HepG2 (cell line): ENCODE data around the gene RBM47. TPM values are rescaled to one million over a fixed set of nuclear protein-coding genes. Genes with fewer than 3 reads are reported as not detected.

Experiments
- ATAC-seq: fragments of 200-7000 bp; cut with Tn5 transposase; 3 replicates; pipeline ENCODE4 v1.9.1; 2020; ENCODE audit warnings: mild to moderate bottlenecking, moderate library complexity
- BruUV-seq: library from RNA; stranded (reverse); fragments of 400-500 nt; replicated peaks from 2 replicates; lab custom pipeline; 2021; lab: Mats Ljungman, UMichigan
- CTCF ChIA-PET: fragments of 300-600 bp; formaldehyde crosslinking; extraction: SDS; loops from one replicate; lab custom pipeline; 2021; ENCODE audit warnings: low total read pairs, inconsistent platforms, low intra/inter-chr PET ratio; lab: Yijun Ruan, JAX
- POLR2A ChIA-PET: fragments of 350-600 bp; sonication (Branson Sonifier 250); formaldehyde crosslinking; loops from one replicate; lab custom pipeline; 2020; ENCODE audit warnings: antibody characterized with exemption, inconsistent platforms; lab: Yijun Ruan, JAX
- DNase-seq: peaks from one replicate; pipeline ENCODE4 v3.0.0-alpha.2; 2015; ENCODE audit warnings: low spot score
- FAIRE-seq: peaks from 3 replicates; lab custom pipeline; 2011; peaks lifted over from hg19 to GRCh38; lab: Jason Lieb, UNC
- H2AFZ ChIP-seq: one replicate; pipeline ENCODE4 v1.6.1; 2011; ENCODE audit warnings: low read length, inconsistent platforms
- H3K27ac ChIP-seq: fragments of 300-600 bp; 3 replicates; pipeline ENCODE4 v1.8.0; 2011; ENCODE audit warnings: mixed run types, mild to moderate bottlenecking, mixed read lengths, low read length, inconsistent platforms; ENCODE audit not compliant: insufficient read depth; ENCODE audit errors: extremely low read length
- H3K27me3 ChIP-seq, 2 experiments: fragments of 200-600 bp in 1 of 2; 2 replicates in 1 of 2; 3 replicates in 1 of 2; pipeline versions ENCODE4 v1.6.0 to v1.8.0; 2011; ENCODE audit warnings: low read length in 2 of 2, mild to moderate bottlenecking in 2 of 2, moderate library complexity in 2 of 2, inconsistent platforms in 1 of 2; ENCODE audit not compliant: insufficient read depth in 2 of 2, control insufficient read depth in 1 of 2
- H3K36me3 ChIP-seq, 2 experiments: fragments of 200-600 bp in 1 of 2; replicated peaks in 1 of 2; 2 replicates in 1 of 2; 3 replicates in 1 of 2; pipeline versions ENCODE4 v1.5.1 to v1.8.0; 2011; ENCODE audit warnings: low read length in 2 of 2, inconsistent platforms in 1 of 2; ENCODE audit not compliant: insufficient read depth in 2 of 2, control insufficient read depth in 1 of 2
- H3K4me1 ChIP-seq: 2 replicates; pipeline ENCODE4 v1.5.1; 2012; ENCODE audit warnings: low read length, inconsistent platforms; ENCODE audit not compliant: insufficient read depth
- H3K4me2 ChIP-seq: 2 replicates; pipeline ENCODE4 v1.6.0; 2011; ENCODE audit warnings: low read depth, low read length, inconsistent platforms
- H3K4me3 ChIP-seq, 3 experiments: fragments of 200-600 bp in 1 of 3; sonication (generic), shearing (Covaris generic) in 1 of 3; replicated peaks in 1 of 3; 2 replicates each; pipeline ENCODE4 v1.5.1; 2011 to 2016; ENCODE audit warnings: low read length in 3 of 3, inconsistent platforms in 2 of 3, low read depth in 2 of 3, mild to moderate bottlenecking in 2 of 3, control low read depth in 1 of 3, mixed read lengths in 1 of 3; ENCODE audit not compliant: insufficient read depth in 1 of 3
- H3K79me2 ChIP-seq: one replicate; pipeline ENCODE4 v1.6.1; 2011; ENCODE audit warnings: low read length, inconsistent platforms; ENCODE audit not compliant: insufficient read depth
- H3K9ac ChIP-seq: 2 replicates; pipeline ENCODE4 v1.6.0; 2011; ENCODE audit warnings: mild to moderate bottlenecking, low read depth, low read length, inconsistent platforms; ENCODE audit not compliant: insufficient read depth
- H3K9me3 ChIP-seq: 2 replicates; pipeline ENCODE4 v1.5.1; 2012; ENCODE audit warnings: mild to moderate bottlenecking, low read length
- H4K20me1 ChIP-seq: 2 replicates; pipeline ENCODE4 v1.6.0; 2011; ENCODE audit warnings: inconsistent platforms, mild to moderate bottlenecking, low read length, moderate library complexity; ENCODE audit not compliant: insufficient read depth
- CEBPB ChIP-seq: IDR thresholded peaks from 2 replicates; pipeline ENCODE4 v1.6.1; 2011; ENCODE audit warnings: low read depth, low read length, improper control_type of control experiment, borderline replicate concordance
- CEBPG ChIP-seq: IDR thresholded peaks from 2 replicates; pipeline ENCODE4 v1.6.1; 2016
- GABPB1 ChIP-seq: IDR thresholded peaks from 2 replicates; pipeline ENCODE4 v1.6.1; 2016; ENCODE audit warnings: mild to moderate bottlenecking, missing genetic modification reagents, moderate library complexity, missing compliant biosample characterization
- HMG20A ChIP-seq: IDR thresholded peaks from 2 replicates; pipeline ENCODE4 v1.6.1; 2016; ENCODE audit warnings: borderline replicate concordance
- HNF4A ChIP-seq: sonication (generic); formaldehyde crosslinking; IDR thresholded peaks from 2 replicates; pipeline ENCODE4 v1.4.0; 2020; ENCODE audit warnings: missing genetic modification reagents
- KMT2B ChIP-seq: IDR thresholded peaks from 2 replicates; pipeline ENCODE4 v1.6.1; 2016; ENCODE audit warnings: missing genetic modification reagents, missing compliant biosample characterization
- SOX13 ChIP-seq, 3 experiments: fragments of 450-650 bp in 1 of 3; sonication (generic) in 1 of 3; formaldehyde crosslinking in 1 of 3; IDR thresholded peaks in 2 of 3; conservative IDR thresholded peaks in 1 of 3; 2 replicates each; pipeline versions ENCODE4 v1.5.0 to v1.6.1; 2016 to 2020; ENCODE audit warnings: antibody characterized with exemption in 1 of 3, mild to moderate bottlenecking in 1 of 3, missing compliant biosample characterization in 1 of 3, missing genetic modification reagents in 1 of 3, moderate library complexity in 1 of 3
- SOX5 ChIP-seq: IDR thresholded peaks from 2 replicates; pipeline ENCODE4 v1.6.1; 2016; ENCODE audit warnings: borderline replicate concordance
- SOX6 ChIP-seq, 2 experiments: fragments of 450-650 bp in 1 of 2; sonication (generic) in 1 of 2; formaldehyde crosslinking in 1 of 2; IDR thresholded peaks; 2 replicates each; pipeline versions ENCODE4 v1.4.0 to v1.6.1; 2017 to 2020; ENCODE audit warnings: antibody characterized with exemption in 1 of 2, mild to moderate bottlenecking in 1 of 2, missing genetic modification reagents in 1 of 2
- U2AF2 ChIP-seq: fragments of 200-400 bp; formaldehyde crosslinking; IDR thresholded peaks from 2 replicates; pipeline ENCODE4 v1.6.1; 2017; ENCODE audit warnings: low read depth, mild to moderate bottlenecking, low read length
- ZNF136 ChIP-seq: sonication (generic); formaldehyde crosslinking; IDR thresholded peaks from 2 replicates; pipeline ENCODE4 v1.8.1; 2022; ENCODE audit warnings: low read depth, mild to moderate bottlenecking, moderate library complexity, missing genetic modification reagents
- ZNF251 ChIP-seq: sonication (generic); formaldehyde crosslinking; IDR thresholded peaks from 2 replicates; pipeline ENCODE4 v1.9.0; 2021; ENCODE audit warnings: mild to moderate bottlenecking, missing genetic modification reagents
- ZNF674 ChIP-seq: sonication (generic); formaldehyde crosslinking; IDR thresholded peaks from 2 replicates; pipeline ENCODE4 v1.5.0; 2020; ENCODE audit warnings: low read depth, mild to moderate bottlenecking, missing genetic modification reagents
- ZNF839 ChIP-seq: sonication (generic); formaldehyde crosslinking; IDR thresholded peaks from 2 replicates; pipeline ENCODE4 v1.4.0; 2020; ENCODE audit warnings: missing genetic modification reagents, mild to moderate bottlenecking, borderline replicate concordance
- ZNF891 ChIP-seq: sonication (generic); formaldehyde crosslinking; IDR thresholded peaks from 2 replicates; pipeline ENCODE4 v1.5.0; 2020; ENCODE audit warnings: mild to moderate bottlenecking, missing genetic modification reagents
- ZSCAN25 ChIP-seq: sonication (generic); formaldehyde crosslinking; IDR thresholded peaks from 2 replicates; pipeline ENCODE4 v1.8.0; 2022; ENCODE audit warnings: mild to moderate bottlenecking, missing genetic modification reagents
- WGBS: methylation state at CpG from one replicate; pipeline ENCODE4 v1.1.6; 2017; ENCODE audit warnings: low lambda C conversion rate; 5-methylcytosine and 5-hydroxymethylcytosine counted together
- in situ Hi-C: cut with HindIII; loops from 2 replicates; pipeline ENCODE4 v1.10.0; 2017; ENCODE audit warnings: low pct_unique_long_range_greater_than_20kb; ENCODE audit not compliant: extremely low pct_ligation_motif_present
- intact Hi-C: fragments of 100-400 bp; cut with micrococcal nuclease; formaldehyde crosslinking; loops from one replicate; pipeline ENCODE4 v1.10.0; 2022; ENCODE audit not compliant: unreplicated experiment
- polyA plus RNA-seq, 8 experiments: library from polyadenylated mRNA; depleted of rRNA in 3 of 8; stranded (reverse) in 7 of 8; unstranded in 1 of 8; fragments of >200 nt; fragmentation: Illumina TruSeq in 4 of 8; extraction: Trizol in 4 of 8; gene quantifications; 2 replicates each; pipeline versions ENCODE4 v1.2.1 to v1.2.3, GENCODE V29; 2011 to 2016; ENCODE audit warnings: low read depth in 4 of 8, missing spikeins in 1 of 8, mixed read lengths in 1 of 8; ENCODE audit not compliant: insufficient read depth in 1 of 8
- total RNA-seq, 5 experiments: library from RNA; depleted of rRNA; stranded (reverse); fragments of >200 nt; fragmentation: Illumina TruSeq; extraction: Trizol; gene quantifications; 2 replicates each; pipeline ENCODE4 v1.2.3, GENCODE V29; 2016; ENCODE audit warnings: low read depth in 1 of 5
- TF ChIP-seq, protein P1 (sequence below): sonication (generic); formaldehyde crosslinking; IDR thresholded peaks from 2 replicates; pipeline ENCODE4 v1.5.0; 2020; ENCODE audit warnings: missing genetic modification reagents
- TF ChIP-seq, protein P2 (sequence below): sonication (generic); formaldehyde crosslinking; IDR thresholded peaks from 2 replicates; pipeline ENCODE4 v1.5.1; 2020; ENCODE audit warnings: missing genetic modification reagents, mild to moderate bottlenecking, borderline replicate concordance
- TF ChIP-seq, protein P3 (sequence below): IDR thresholded peaks from 2 replicates; pipeline ENCODE4 v1.6.1; 2016; ENCODE audit warnings: control low read depth

The RBM47 gene
- total and polyA plus RNA-seq, 2 of the 13 experiments (the other 11 are each of a cell fraction or from before 2014, with no cell fraction given): 1.2 to 2.5 TPM

DNA sequence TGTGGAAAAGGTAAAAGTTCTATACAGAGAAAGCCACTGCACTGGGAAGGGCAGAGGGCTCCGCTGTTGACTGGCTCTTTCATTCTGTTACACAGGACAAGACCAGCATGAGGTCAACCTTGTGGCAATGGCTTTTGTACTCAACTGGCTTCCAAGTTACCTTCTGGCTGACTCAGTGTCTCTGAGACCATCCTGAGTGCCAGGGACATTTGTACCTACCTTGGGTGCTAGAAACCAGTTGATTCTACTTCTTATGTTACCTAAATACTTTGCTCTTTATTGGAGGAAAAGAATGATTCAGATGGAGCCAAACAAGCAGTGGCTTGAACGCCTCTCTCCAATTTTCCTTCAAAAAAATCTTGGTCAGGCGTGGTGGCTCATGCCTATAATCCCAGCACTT, 123.2 kb downstream of the RBM47 start (continued):
- TF ChIP-seq, protein P1, sequence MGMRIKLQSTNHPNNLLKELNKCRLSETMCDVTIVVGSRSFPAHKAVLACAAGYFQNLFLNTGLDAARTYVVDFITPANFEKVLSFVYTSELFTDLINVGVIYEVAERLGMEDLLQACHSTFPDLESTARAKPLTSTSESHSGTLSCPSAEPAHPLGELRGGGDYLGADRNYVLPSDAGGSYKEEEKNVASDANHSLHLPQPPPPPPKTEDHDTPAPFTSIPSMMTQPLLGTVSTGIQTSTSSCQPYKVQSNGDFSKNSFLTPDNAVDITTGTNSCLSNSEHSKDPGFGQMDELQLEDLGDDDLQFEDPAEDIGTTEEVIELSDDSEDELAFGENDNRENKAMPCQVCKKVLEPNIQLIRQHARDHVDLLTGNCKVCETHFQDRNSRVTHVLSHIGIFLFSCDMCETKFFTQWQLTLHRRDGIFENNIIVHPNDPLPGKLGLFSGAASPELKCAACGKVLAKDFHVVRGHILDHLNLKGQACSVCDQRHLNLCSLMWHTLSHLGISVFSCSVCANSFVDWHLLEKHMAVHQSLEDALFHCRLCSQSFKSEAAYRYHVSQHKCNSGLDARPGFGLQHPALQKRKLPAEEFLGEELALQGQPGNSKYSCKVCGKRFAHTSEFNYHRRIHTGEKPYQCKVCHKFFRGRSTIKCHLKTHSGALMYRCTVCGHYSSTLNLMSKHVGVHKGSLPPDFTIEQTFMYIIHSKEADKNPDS (CRISPR knock-in tag): no peak
- no peak for TF ChIP-seq ZNF839 (CRISPR knock-in tag)
- TF ChIP-seq, protein P2, sequence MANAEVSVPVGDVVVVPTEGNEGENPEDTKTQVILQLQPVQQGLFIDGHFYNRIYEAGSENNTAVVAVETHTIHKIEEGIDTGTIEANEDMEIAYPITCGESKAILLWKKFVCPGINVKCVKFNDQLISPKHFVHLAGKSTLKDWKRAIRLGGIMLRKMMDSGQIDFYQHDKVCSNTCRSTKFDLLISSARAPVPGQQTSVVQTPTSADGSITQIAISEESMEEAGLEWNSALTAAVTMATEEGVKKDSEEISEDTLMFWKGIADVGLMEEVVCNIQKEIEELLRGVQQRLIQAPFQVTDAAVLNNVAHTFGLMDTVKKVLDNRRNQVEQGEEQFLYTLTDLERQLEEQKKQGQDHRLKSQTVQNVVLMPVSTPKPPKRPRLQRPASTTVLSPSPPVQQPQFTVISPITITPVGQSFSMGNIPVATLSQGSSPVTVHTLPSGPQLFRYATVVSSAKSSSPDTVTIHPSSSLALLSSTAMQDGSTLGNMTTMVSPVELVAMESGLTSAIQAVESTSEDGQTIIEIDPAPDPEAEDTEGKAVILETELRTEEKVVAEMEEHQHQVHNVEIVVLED: no peak

DNA sequence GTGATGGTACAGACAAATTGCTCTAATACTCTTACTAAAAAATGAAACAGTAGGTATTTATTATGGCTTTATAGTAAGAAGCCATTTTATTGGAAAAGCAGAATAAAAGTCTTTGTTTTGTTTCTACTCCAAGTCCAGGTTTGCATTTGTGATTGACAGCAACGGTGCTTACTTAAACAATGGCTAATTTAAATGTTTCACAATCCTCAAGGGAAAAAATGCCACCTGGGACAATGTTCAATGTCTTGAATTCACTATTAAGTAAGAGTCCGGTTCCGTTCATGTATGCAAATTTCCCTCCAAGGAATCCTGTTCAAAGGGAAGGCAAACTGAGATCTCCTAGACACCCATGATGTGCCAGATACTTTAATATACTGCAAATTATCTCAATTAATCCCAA, 123.6 kb downstream of the RBM47 start:
- Histone ChIP-seq H3K4me2 (no peak overlapping the region), H3K27me3 (no peaks in the 10 kb centered on the region), H3K9me3 (no peaks in the 10 kb centered on the region), H3K36me3 (no peaks in the 10 kb centered on the region), H3K9ac (no peak overlapping the region), H3K4me3 (no peak overlapping the region), H2AFZ (no peak overlapping the region), H3K79me2 (no peaks in the 10 kb centered on the region), H3K27ac (peak overlapping the region; percentile 3), H4K20me1 (no peaks in the 10 kb centered on the region), H3K4me1 (peaks cover 13% of the 10 kb centered on the region)
- 4% methylated on average over 3 of the region's 3 CpGs for WGBS
- intact Hi-C loops (no loop called here), in situ Hi-C loops (no loop called here)
- ATAC-seq: no peak
- POLR2A ChIA-PET: no interaction called here
- no peak for FAIRE-seq
- CTCF ChIA-PET: no interaction called here
- DNase-seq: peak; percentile 10
- no TSS peak for BruUV-seq
- peak; percentile 28; the same call in 1 of the 2 replicates for TF ChIP-seq SOX13 (IDR thresholded peaks at IDR 0.05)
- peak in 1 of 2 experiments; percentile 72; a peak in 2 of 4 replicates for TF ChIP-seq SOX13 (CRISPR knock-in tag; conservative IDR thresholded peaks at IDR 0.05 in 1 of 2, IDR thresholded peaks at IDR 0.05 in 1 of 2)
- no peak for TF ChIP-seq ZNF136 (CRISPR knock-in tag)
- TF ChIP-seq SOX6 (IDR thresholded peaks at IDR 0.05): no peak
- TF ChIP-seq SOX6 (CRISPR knock-in tag; IDR thresholded peaks at IDR 0.05): peak; percentile 68; the same call in 1 of the 2 replicates
- no peak for TF ChIP-seq U2AF2
- TF ChIP-seq HNF4A (CRISPR knock-in tag): 0 out of 2 replicates have a peak, but pooled peaks have one; percentile 9
- TF ChIP-seq, protein P3, sequence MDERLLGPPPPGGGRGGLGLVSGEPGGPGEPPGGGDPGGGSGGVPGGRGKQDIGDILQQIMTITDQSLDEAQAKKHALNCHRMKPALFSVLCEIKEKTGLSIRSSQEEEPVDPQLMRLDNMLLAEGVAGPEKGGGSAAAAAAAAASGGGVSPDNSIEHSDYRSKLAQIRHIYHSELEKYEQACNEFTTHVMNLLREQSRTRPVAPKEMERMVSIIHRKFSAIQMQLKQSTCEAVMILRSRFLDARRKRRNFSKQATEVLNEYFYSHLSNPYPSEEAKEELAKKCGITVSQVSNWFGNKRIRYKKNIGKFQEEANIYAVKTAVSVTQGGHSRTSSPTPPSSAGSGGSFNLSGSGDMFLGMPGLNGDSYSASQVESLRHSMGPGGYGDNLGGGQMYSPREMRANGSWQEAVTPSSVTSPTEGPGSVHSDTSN (CRISPR knock-in tag): peak; percentile 80
- TF ChIP-seq CEBPB: peak; percentile 64; the same call in 1 of the 2 replicates
- no peak for TF ChIP-seq ZNF839 (CRISPR knock-in tag)
- TF ChIP-seq KMT2B (CRISPR knock-in tag): no peak
- TF ChIP-seq HMG20A (CRISPR knock-in tag): no peak
- TF ChIP-seq CEBPG (CRISPR knock-in tag): peak; percentile 44; the same call in 1 of the 2 replicates
- peak; percentile 76 for TF ChIP-seq SOX5
- no peak for TF ChIP-seq GABPB1
- TF ChIP-seq ZNF251 (CRISPR knock-in tag): no peak
- no peak for TF ChIP-seq ZNF674
- TF ChIP-seq ZNF891 (CRISPR knock-in tag): no peak
- TF ChIP-seq ZSCAN25 (CRISPR knock-in tag): no peak
